Nephron (organoid): ENCODE data around the gene SUPV3L1.

Source experiments
- H3K27ac Mint-ChIP-seq, 3 experiments: 2 replicates each; pipeline ENCODE4 v1.8.0; 2020; ENCODE audit warnings: mixed read lengths in 3 of 3, mild to moderate bottlenecking in 2 of 3, moderate library complexity in 1 of 3
- H3K27me3 Mint-ChIP-seq: 2 replicates; pipeline ENCODE4 v1.8.0; 2021; ENCODE audit warnings: low read depth, mild to moderate bottlenecking, moderate library complexity, mixed read lengths
- H3K36me3 Mint-ChIP-seq: 2 replicates; pipeline ENCODE4 v1.8.0; 2020; ENCODE audit warnings: low read depth, mixed read lengths
- H3K4me1 Mint-ChIP-seq: 2 replicates; pipeline ENCODE4 v1.8.0; 2020; ENCODE audit warnings: mixed read lengths
- H3K4me3 Mint-ChIP-seq, 3 experiments: 2 replicates each; pipeline ENCODE4 v1.8.0; 2020; ENCODE audit warnings: mild to moderate bottlenecking in 3 of 3, mixed read lengths in 3 of 3, moderate library complexity in 2 of 3
- H3K9me3 Mint-ChIP-seq: 2 replicates; pipeline ENCODE4 v1.8.0; 2020; ENCODE audit warnings: mixed read lengths
- TF ChIP-seq, protein P1 (sequence below), 3 experiments: fragments of 200-600 bp; sonication (generic); IDR thresholded peaks; one replicate each; pipeline ENCODE4 v1.5.0; 2021; ENCODE audit warnings: antibody characterized with exemption in 3 of 3; ENCODE audit not compliant: unreplicated experiment in 3 of 3

The SUPV3L1 gene

GRCh38 chr10:69181433-69181832 is 1.4 kb downstream of the SUPV3L1 start:
- H3K4me3 Mint-ChIP-seq = peak overlapping the region; percentile 96 to 99 (median 98)
- peak overlapping the region in 1 of 3 experiments; percentile 100 for H3K27ac Mint-ChIP-seq
- H3K36me3 Mint-ChIP-seq = peaks cover 11% of the 10 kb centered on the region
- H3K4me1 Mint-ChIP-seq = peaks cover 23% of the 10 kb centered on the region
- TF ChIP-seq, protein P1, sequence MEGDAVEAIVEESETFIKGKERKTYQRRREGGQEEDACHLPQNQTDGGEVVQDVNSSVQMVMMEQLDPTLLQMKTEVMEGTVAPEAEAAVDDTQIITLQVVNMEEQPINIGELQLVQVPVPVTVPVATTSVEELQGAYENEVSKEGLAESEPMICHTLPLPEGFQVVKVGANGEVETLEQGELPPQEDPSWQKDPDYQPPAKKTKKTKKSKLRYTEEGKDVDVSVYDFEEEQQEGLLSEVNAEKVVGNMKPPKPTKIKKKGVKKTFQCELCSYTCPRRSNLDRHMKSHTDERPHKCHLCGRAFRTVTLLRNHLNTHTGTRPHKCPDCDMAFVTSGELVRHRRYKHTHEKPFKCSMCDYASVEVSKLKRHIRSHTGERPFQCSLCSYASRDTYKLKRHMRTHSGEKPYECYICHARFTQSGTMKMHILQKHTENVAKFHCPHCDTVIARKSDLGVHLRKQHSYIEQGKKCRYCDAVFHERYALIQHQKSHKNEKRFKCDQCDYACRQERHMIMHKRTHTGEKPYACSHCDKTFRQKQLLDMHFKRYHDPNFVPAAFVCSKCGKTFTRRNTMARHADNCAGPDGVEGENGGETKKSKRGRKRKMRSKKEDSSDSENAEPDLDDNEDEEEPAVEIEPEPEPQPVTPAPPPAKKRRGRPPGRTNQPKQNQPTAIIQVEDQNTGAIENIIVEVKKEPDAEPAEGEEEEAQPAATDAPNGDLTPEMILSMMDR (IDR thresholded peaks at IDR 0.05; ENCODE audit: unreplicated experiment in 3 of 3) = no peak
- no peaks in the 10 kb centered on the region for H3K27me3 Mint-ChIP-seq
- H3K9me3 Mint-ChIP-seq = no peaks in the 10 kb centered on the region

- no peaks in the 10 kb centered on the region for H3K27me3 Mint-ChIP-seq
- TF ChIP-seq, protein P1 (IDR thresholded peaks at IDR 0.05; ENCODE audit: unreplicated experiment in 3 of 3) = no peak
- peaks cover 15% of the 10 kb centered on the region for H3K36me3 Mint-ChIP-seq
- H3K4me1 Mint-ChIP-seq = peaks cover 23% of the 10 kb centered on the region
- H3K27ac Mint-ChIP-seq = no peak overlapping the region
- H3K4me3 Mint-ChIP-seq = peak overlapping the region in 2 of 3 experiments; percentile 45 to 99
- no peaks in the 10 kb centered on the region for H3K9me3 Mint-ChIP-seq
Measured at GRCh38 chr10:69182005-69182404, 2.0 kb downstream of the SUPV3L1 start.

- Mint-ChIP-seq H3K27ac (no peak overlapping the region), H3K36me3 (peaks cover 38% of the 10 kb centered on the region), H3K4me1 (peaks cover 7% of the 10 kb centered on the region), H3K9me3 (no peaks in the 10 kb centered on the region), H3K4me3 (no peak overlapping the region), H3K27me3 (no peaks in the 10 kb centered on the region)
- TF ChIP-seq, protein P1 (IDR thresholded peaks at IDR 0.05; ENCODE audit: unreplicated experiment in 3 of 3) = no peak
Measured at GRCh38 chr10:69186524-69186923, 6.5 kb downstream of the SUPV3L1 start.

GRCh38 chr10:69201045-69201444 is 21.0 kb downstream of the SUPV3L1 start:
- Mint-ChIP-seq H3K9me3 (no peaks in the 10 kb centered on the region), H3K4me3 (no peak overlapping the region), H3K36me3 (peaks cover 43% of the 10 kb centered on the region), H3K4me1 (no peaks in the 10 kb centered on the region), H3K27me3 (no peaks in the 10 kb centered on the region), H3K27ac (no peak overlapping the region)
- TF ChIP-seq, protein P1 (IDR thresholded peaks at IDR 0.05; ENCODE audit: unreplicated experiment in 3 of 3) = no peak

GRCh38 chr10:69202332-69202731 is 22.3 kb downstream of the SUPV3L1 start:
- Mint-ChIP-seq H3K4me3 (no peak overlapping the region), H3K27ac (no peak overlapping the region), H3K4me1 (no peaks in the 10 kb centered on the region), H3K9me3 (no peaks in the 10 kb centered on the region), H3K36me3 (peaks cover 44% of the 10 kb centered on the region), H3K27me3 (no peaks in the 10 kb centered on the region)
- TF ChIP-seq, protein P1 (IDR thresholded peaks at IDR 0.05; ENCODE audit: unreplicated experiment in 3 of 3) = no peak

DNA sequence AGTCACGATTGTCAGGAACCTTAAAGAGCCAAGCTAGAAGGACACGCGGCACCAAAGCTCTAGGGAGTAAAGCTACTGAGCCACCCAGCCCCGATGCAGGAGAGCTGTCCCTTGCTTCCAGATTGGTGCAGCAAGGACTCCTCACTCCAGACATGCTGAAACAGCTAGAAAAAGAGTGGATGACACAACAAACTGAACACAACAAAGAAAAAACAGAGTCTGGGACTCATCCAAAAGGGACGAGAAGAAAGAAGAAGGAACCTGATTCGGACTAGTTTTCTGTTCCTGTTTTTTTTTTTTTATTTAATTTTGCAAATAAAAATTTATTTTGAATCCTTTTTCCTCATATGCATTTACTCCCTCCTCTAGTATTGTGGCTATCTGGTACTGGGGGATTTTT is 28.7 kb downstream of the SUPV3L1 start:
- H3K4me3 Mint-ChIP-seq = no peak overlapping the region
- H3K27me3 Mint-ChIP-seq = no peaks in the 10 kb centered on the region
- TF ChIP-seq, protein P1 (IDR thresholded peaks at IDR 0.05; ENCODE audit: unreplicated experiment in 3 of 3) = no peak
- H3K9me3 Mint-ChIP-seq = peaks cover 4% of the 10 kb centered on the region
- H3K4me1 Mint-ChIP-seq = no peaks in the 10 kb centered on the region
- peaks cover 39% of the 10 kb centered on the region for H3K36me3 Mint-ChIP-seq
- H3K27ac Mint-ChIP-seq = no peak overlapping the region
